AG08395 (cell line): ENCODE measurements around the gene TRIM34.
"Not testable (repeated sequence)": the region's sequence is repeated elsewhere in the genome, so short reads cannot be mapped to it uniquely, and the experiment has no call there.

ENCODE experiments used
- DNase-seq: peaks from one replicate; pipeline ENCODE4 v3.0.0; 2012; ENCODE audit warnings: mixed read lengths, low spot score

The TRIM34 gene

GRCh38 chr11:5621580-5621979 lies 3.2 kb upstream of the TRIM34 start:
- no peak for DNase-seq

GRCh38 chr11:5622802-5623201 lies 2.0 kb upstream of the TRIM34 start:
- DNase-seq = no peak

- no peak for DNase-seq
Observed at GRCh38 chr11:5625281-5625680, 480 bp downstream of the TRIM34 start.

GRCh38 chr11:5626196-5626595 lies 1.4 kb downstream of the TRIM34 start:
- DNase-seq = peak; percentile 18

GRCh38 chr11:5631417-5631816 lies 6.6 kb downstream of the TRIM34 start:
- DNase-seq = no peak

- DNase-seq = no peak
Observed at GRCh38 chr11:5631969-5632635, 7.3 kb downstream of the TRIM34 start.

GRCh38 chr11:5639953-5640352 lies 15.2 kb downstream of the TRIM34 start:
- no peak for DNase-seq

- DNase-seq = no peak
Observed at GRCh38 chr11:5643585-5643984, 18.8 kb downstream of the TRIM34 start.

- DNase-seq = no peak
Observed at GRCh38 chr11:5646139-5646538, 21.3 kb downstream of the TRIM34 start.

- DNase-seq = no peak
Observed at GRCh38 chr11:5655474-5655873, 30.7 kb downstream of the TRIM34 start.

GRCh38 chr11:5656956-5657355 lies 32.2 kb downstream of the TRIM34 start:
- not testable (repeated sequence) for DNase-seq

GRCh38 chr11:5658318-5658717 lies 33.5 kb downstream of the TRIM34 start:
- DNase-seq = no peak

- DNase-seq = no peak
Observed at GRCh38 chr11:5663511-5663910, 38.7 kb downstream of the TRIM34 start.

GRCh38 chr11:5665051-5665570 lies 40.3 kb downstream of the TRIM34 start:
- DNase-seq = no peak

GRCh38 chr11:5665746-5666401 lies 41.1 kb downstream of the TRIM34 start:
- no peak for DNase-seq

GRCh38 chr11:5666402-5666793 lies 41.6 kb downstream of the TRIM34 start:
- DNase-seq = no peak

GRCh38 chr11:5671831-5672230 lies 47.0 kb downstream of the TRIM34 start:
- no peak for DNase-seq

GRCh38 chr11:5674391-5674790 lies 49.6 kb downstream of the TRIM34 start:
- no peak for DNase-seq

GRCh38 chr11:5679811-5680210 lies 55.0 kb downstream of the TRIM34 start:
- DNase-seq = no peak

GRCh38 chr11:5682890-5683441 lies 58.2 kb downstream of the TRIM34 start:
- not testable (repeated sequence) for DNase-seq

- not testable (repeated sequence) for DNase-seq
Observed at GRCh38 chr11:5683620-5684019, 58.8 kb downstream of the TRIM34 start.

- no peak for DNase-seq
Observed at GRCh38 chr11:5684036-5684645, 59.3 kb downstream of the TRIM34 start.
